HepG2 (cell line): Measurements from ENCODE around the gene EGFR. TPM values are rescaled to one million over a fixed set of nuclear protein-coding genes. Genes with fewer than 3 reads are reported as not detected.

Experiments used
- CC2D1A ChIP-seq: sonication (generic); formaldehyde crosslinking; IDR thresholded peaks from 2 replicates; pipeline ENCODE4 v1.8.1; 2023; ENCODE audit warnings: mild to moderate bottlenecking, missing genetic modification reagents
- HNF4A ChIP-seq: sonication (generic); formaldehyde crosslinking; IDR thresholded peaks from 2 replicates; pipeline ENCODE4 v1.4.0; 2020; ENCODE audit warnings: missing genetic modification reagents
- HOMEZ ChIP-seq: IDR thresholded peaks from 2 replicates; pipeline ENCODE4 v1.6.1; 2016; ENCODE audit warnings: low read depth
- KMT2B ChIP-seq: IDR thresholded peaks from 2 replicates; pipeline ENCODE4 v1.6.1; 2016; ENCODE audit warnings: missing genetic modification reagents, missing compliant biosample characterization
- MEF2D ChIP-seq: sonication (generic); formaldehyde crosslinking; IDR thresholded peaks from 2 replicates; pipeline ENCODE4 v1.5.1; 2020; ENCODE audit warnings: mild to moderate bottlenecking, missing genetic modification reagents
- MLX ChIP-seq: IDR thresholded peaks from 2 replicates; pipeline ENCODE4 v1.6.1; 2016
- MYC ChIP-seq: sonication (generic); formaldehyde crosslinking; IDR thresholded peaks from 2 replicates; pipeline ENCODE4 v1.9.0; 2021; ENCODE audit warnings: missing genetic modification reagents, borderline replicate concordance
- NRL ChIP-seq: sonication (generic); formaldehyde crosslinking; IDR thresholded peaks from 2 replicates; pipeline ENCODE4 v1.5.0; 2020; ENCODE audit warnings: missing genetic modification reagents, mild to moderate bottlenecking, moderate library complexity, borderline replicate concordance
- POLR2A ChIP-seq, 2 experiments: IDR thresholded peaks; 2 replicates each; pipeline ENCODE4 v1.6.1; 2011; ENCODE audit warnings: low read depth in 2 of 2, low read length in 2 of 2, mild to moderate bottlenecking in 1 of 2, moderate library complexity in 1 of 2; ENCODE audit not compliant: insufficient read depth in 1 of 2
- RBM22 ChIP-seq: fragments of 200-400 bp; formaldehyde crosslinking; optimal IDR thresholded peaks from 2 replicates; pipeline ENCODE3; 2017; ENCODE audit warnings: mild to moderate bottlenecking, low read length, moderate library complexity
- RBM39 ChIP-seq: fragments of 200-400 bp; formaldehyde crosslinking; IDR thresholded peaks from one replicate; pipeline ENCODE4 v1.6.1; 2018; ENCODE audit warnings: antibody characterized with exemption, mild to moderate bottlenecking, low read depth, low read length; ENCODE audit not compliant: poor library complexity, severe bottlenecking
- SNAI1 ChIP-seq: sonication (generic); formaldehyde crosslinking; IDR thresholded peaks from 2 replicates; pipeline ENCODE4 v1.5.0; 2020; ENCODE audit warnings: mild to moderate bottlenecking, missing genetic modification reagents, borderline replicate concordance
- TRIM24 ChIP-seq: sonication (generic); formaldehyde crosslinking; IDR thresholded peaks from 2 replicates; pipeline ENCODE4 v1.8.0; 2022; ENCODE audit warnings: mild to moderate bottlenecking, missing genetic modification reagents
- ZFYVE20 ChIP-seq: sonication (generic); formaldehyde crosslinking; IDR thresholded peaks from 2 replicates; pipeline ENCODE4 v1.8.0; 2023; ENCODE audit warnings: low read depth, mild to moderate bottlenecking, moderate library complexity, missing genetic modification reagents, borderline replicate concordance
- ZIK1 ChIP-seq: sonication (generic); formaldehyde crosslinking; IDR thresholded peaks from 2 replicates; pipeline ENCODE4 v1.5.0; 2020; ENCODE audit warnings: mild to moderate bottlenecking, low read depth, missing genetic modification reagents, borderline replicate concordance
- ZNF281 ChIP-seq: sonication (generic); formaldehyde crosslinking; IDR thresholded peaks from 2 replicates; pipeline ENCODE4 v1.4.0; 2020; ENCODE audit warnings: missing genetic modification reagents, borderline replicate concordance
- ZNF317 ChIP-seq: sonication (generic); formaldehyde crosslinking; IDR thresholded peaks from 2 replicates; pipeline ENCODE4 v1.5.0; 2020; ENCODE audit warnings: mild to moderate bottlenecking, missing genetic modification reagents
- ZNF761 ChIP-seq: sonication (generic); formaldehyde crosslinking; conservative IDR thresholded peaks from 2 replicates; pipeline ENCODE4 v1.4.0; 2020; ENCODE audit warnings: mild to moderate bottlenecking, missing genetic modification reagents
- ZNF83 ChIP-seq: sonication (generic); formaldehyde crosslinking; IDR thresholded peaks from 2 replicates; pipeline ENCODE4 v1.4.0; 2020; ENCODE audit warnings: missing genetic modification reagents, mild to moderate bottlenecking, borderline replicate concordance
- polyA plus RNA-seq, 8 experiments: library from polyadenylated mRNA; depleted of rRNA in 3 of 8; stranded (reverse) in 7 of 8; unstranded in 1 of 8; fragments of >200 nt; fragmentation: Illumina TruSeq in 4 of 8; extraction: Trizol in 4 of 8; gene quantifications; 2 replicates each; pipeline versions ENCODE4 v1.2.1 to v1.2.3, GENCODE V29; 2011 to 2016; ENCODE audit warnings: low read depth in 4 of 8, missing spikeins in 1 of 8, mixed read lengths in 1 of 8; ENCODE audit not compliant: insufficient read depth in 1 of 8
- total RNA-seq, 5 experiments: library from RNA; depleted of rRNA; stranded (reverse); fragments of >200 nt; fragmentation: Illumina TruSeq; extraction: Trizol; gene quantifications; 2 replicates each; pipeline ENCODE4 v1.2.3, GENCODE V29; 2016; ENCODE audit warnings: low read depth in 1 of 5
- TF ChIP-seq, protein P1 (sequence below): IDR thresholded peaks from 2 replicates; pipeline ENCODE4 v1.6.1; 2012; ENCODE audit warnings: low read depth, low read length, improper control_type of control experiment
- TF ChIP-seq, protein P2 (sequence below): sonication (generic); formaldehyde crosslinking; IDR thresholded peaks from 2 replicates; pipeline ENCODE4 v1.5.1; 2020; ENCODE audit warnings: missing genetic modification reagents, mild to moderate bottlenecking, borderline replicate concordance

The EGFR gene
- total and polyA plus RNA-seq, 2 of the 13 experiments (the other 11 are each of a cell fraction or from before 2014, with no cell fraction given), result 7.0 to 10.0 TPM

DNA sequence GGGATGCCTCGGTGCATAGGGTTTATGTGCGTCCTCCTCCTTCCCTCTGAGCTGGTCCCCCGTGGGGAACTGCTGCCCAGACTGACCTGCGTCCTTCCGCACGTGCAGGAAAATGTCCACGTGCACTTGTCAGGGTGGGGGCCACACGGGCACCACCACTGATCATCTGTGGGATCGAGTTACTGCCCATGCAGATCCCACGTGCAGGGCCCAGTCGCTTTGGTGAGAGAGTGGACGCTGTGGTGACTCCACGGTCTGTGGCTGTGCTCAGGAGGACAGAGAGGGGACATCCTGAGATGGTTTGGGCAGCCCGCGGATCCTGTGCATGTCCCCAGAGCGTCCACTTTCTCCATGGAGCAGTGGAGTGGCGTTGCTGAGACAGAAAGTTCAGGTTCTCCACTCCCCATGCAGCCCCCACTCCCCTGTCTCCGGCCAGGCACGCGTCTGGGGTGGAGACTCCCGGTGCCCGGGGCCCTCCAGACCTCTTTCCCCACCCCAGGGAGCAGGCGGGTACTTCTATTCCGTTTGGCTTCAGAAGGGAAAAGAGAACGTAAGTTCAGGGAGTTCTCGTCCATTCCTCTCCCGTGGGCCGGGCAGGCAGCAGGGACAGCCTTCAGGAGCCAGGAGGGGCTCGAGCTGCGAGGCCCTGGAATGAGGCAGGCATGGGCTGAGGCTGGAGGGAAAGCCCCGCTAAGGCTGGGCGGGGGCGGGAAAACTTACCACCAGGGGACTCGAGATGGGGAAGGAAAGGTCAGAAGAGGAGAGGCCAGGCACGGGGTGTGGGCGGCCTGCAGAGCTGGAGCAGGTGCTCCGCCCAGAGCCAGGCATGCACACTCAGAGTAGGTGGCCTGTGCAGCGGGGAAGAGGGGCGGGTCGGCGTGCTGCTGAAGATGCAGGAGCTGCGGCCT lies 59.9 kb downstream of the EGFR start (continued):
- TF ChIP-seq ZNF281 (CRISPR knock-in tag), result peak; percentile 29; the same call in 1 of the 2 replicates
- TF ChIP-seq CC2D1A (CRISPR knock-in tag), result no peak
- TF ChIP-seq RBM22, result no peak
- TF ChIP-seq, protein P1, sequence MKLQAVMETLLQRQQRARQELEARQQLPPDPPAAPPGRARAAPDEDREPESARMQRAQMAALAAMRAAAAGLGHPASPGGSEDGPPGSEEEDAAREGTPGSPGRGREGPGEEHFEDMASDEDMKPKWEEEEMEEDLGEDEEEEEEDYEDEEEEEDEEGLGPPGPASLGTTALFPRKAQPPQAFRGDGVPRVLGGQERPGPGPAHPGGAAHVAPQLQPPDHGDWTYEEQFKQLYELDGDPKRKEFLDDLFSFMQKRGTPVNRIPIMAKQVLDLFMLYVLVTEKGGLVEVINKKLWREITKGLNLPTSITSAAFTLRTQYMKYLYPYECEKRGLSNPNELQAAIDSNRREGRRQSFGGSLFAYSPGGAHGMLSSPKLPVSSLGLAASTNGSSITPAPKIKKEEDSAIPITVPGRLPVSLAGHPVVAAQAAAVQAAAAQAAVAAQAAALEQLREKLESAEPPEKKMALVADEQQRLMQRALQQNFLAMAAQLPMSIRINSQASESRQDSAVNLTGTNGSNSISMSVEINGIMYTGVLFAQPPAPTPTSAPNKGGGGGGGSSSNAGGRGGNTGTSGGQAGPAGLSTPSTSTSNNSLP, result no peak
- TF ChIP-seq ZNF83 (CRISPR knock-in tag), result no peak
- peak; percentile 55; the same call in 1 of the 2 replicates for TF ChIP-seq MLX
- 0 out of 2 replicates have a peak, but pooled peaks have one; percentile 60 for TF ChIP-seq ZNF317 (CRISPR knock-in tag)
- peak; percentile 58; the same call in 1 of the 2 replicates for TF ChIP-seq KMT2B
- no peak; the same call in 1 of the 2 replicates for TF ChIP-seq NRL (CRISPR knock-in tag)
- peak; percentile 27 to 48; a peak in 2 of 4 replicates for TF ChIP-seq POLR2A (IDR thresholded peaks at IDR 0.05; ENCODE audit: insufficient read depth in 1 of 2, low read depth in 2 of 2, low read length in 2 of 2)
- TF ChIP-seq HOMEZ (CRISPR knock-in tag), result peak; percentile 54
- TF ChIP-seq TRIM24 (CRISPR knock-in tag), result no peak
- peak; percentile 77 for TF ChIP-seq MEF2D (CRISPR knock-in tag)
- TF ChIP-seq ZFYVE20 (CRISPR knock-in tag), result 0 out of 2 replicates have a peak, but pooled peaks have one; percentile 39
- TF ChIP-seq, protein P2, sequence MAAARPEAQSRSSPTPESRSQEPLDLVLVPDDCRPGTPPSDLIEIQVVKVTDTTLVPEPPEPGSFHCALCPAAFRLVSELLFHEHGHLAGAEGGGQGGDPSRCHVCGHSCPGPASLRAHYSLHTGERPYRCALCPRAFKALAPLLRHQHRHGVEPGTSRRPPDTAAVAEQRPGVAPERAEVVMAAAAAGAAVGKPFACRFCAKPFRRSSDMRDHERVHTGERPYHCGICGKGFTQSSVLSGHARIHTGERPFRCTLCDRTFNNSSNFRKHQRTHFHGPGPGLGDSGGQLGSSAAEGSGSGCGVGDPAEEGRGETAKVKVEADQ (CRISPR knock-in tag), result peak; percentile 55; the same call in 1 of the 2 replicates
- peak; percentile 81 for TF ChIP-seq MYC (CRISPR knock-in tag)
- TF ChIP-seq HNF4A (CRISPR knock-in tag), result peak; percentile 63
- no peak for TF ChIP-seq RBM39
- TF ChIP-seq ZNF761 (CRISPR knock-in tag), result peak; percentile 73; the same call in 1 of the 2 replicates
- peak; percentile 27; the same call in 1 of the 2 replicates for TF ChIP-seq ZIK1 (CRISPR knock-in tag)
- peak; percentile 91 for TF ChIP-seq SNAI1 (CRISPR knock-in tag)
